NCI-H524 (cell line): ENCODE results near the gene STUM.

Source experiments
- DNase-seq, 2 experiments: peaks; one replicate each; lab custom pipeline; 2025; lab: John Stamatoyannopoulos, UW

STUM gene

GRCh38 chr1:226560243-226560642, 11.7 kb downstream of the STUM start:
- DNase-seq: no peak

GRCh38 chr1:226562989-226563388, 14.4 kb downstream of the STUM start:
- no peak for DNase-seq

GRCh38 chr1:226563666-226564065, 15.1 kb downstream of the STUM start:
- DNase-seq: no peak

- DNase-seq: no peak
Observed at GRCh38 chr1:226565476-226565875, 16.9 kb downstream of the STUM start.

GRCh38 chr1:226566234-226566633, 17.7 kb downstream of the STUM start:
- no peak for DNase-seq

GRCh38 chr1:226566760-226567159, 18.2 kb downstream of the STUM start:
- no peak for DNase-seq

GRCh38 chr1:226568077-226568831, 19.7 kb downstream of the STUM start:
- DNase-seq: peak in 1 of 2 experiments; percentile 8

- DNase-seq: no peak
Observed at GRCh38 chr1:226568975-226569741, 20.6 kb downstream of the STUM start.

GRCh38 chr1:226569879-226570547, 21.4 kb downstream of the STUM start:
- peak; percentile 15 to 40 for DNase-seq

GRCh38 chr1:226571893-226572292, 23.3 kb downstream of the STUM start:
- no peak for DNase-seq

- no peak for DNase-seq
Observed at GRCh38 chr1:226572325-226572726, 23.8 kb downstream of the STUM start.

- no peak for DNase-seq
Observed at GRCh38 chr1:226574044-226574443, 25.5 kb downstream of the STUM start.

GRCh38 chr1:226574591-226575435, 26.2 kb downstream of the STUM start:
- DNase-seq: no peak

- DNase-seq: no peak
Observed at GRCh38 chr1:226575436-226575720, 26.8 kb downstream of the STUM start.

GRCh38 chr1:226575739-226576378, 27.3 kb downstream of the STUM start:
- DNase-seq: no peak

- no peak for DNase-seq
Observed at GRCh38 chr1:226576601-226577000, 28.0 kb downstream of the STUM start.

- no peak for DNase-seq
Observed at GRCh38 chr1:226577401-226578180, 29.0 kb downstream of the STUM start.

GRCh38 chr1:226578946-226579578, 30.5 kb downstream of the STUM start:
- DNase-seq: no peak

- no peak for DNase-seq
Observed at GRCh38 chr1:226579781-226580323, 31.3 kb downstream of the STUM start.
